Chondrocyte (in vitro differentiated cells): ENCODE results near the gene DCBLD1. TPM values are rescaled to one million over a fixed set of nuclear protein-coding genes. Genes with fewer than 3 reads are reported as not detected.

Experiments
- DNase-seq: peaks from one replicate; pipeline ENCODE4 v3.0.0; 2021; ENCODE audit warnings: mixed read lengths, low spot score
- H3K27ac Mint-ChIP-seq: one replicate; pipeline ENCODE4 v1.8.0; 2021; ENCODE audit warnings: mild to moderate bottlenecking, moderate library complexity, mixed read lengths; ENCODE audit not compliant: unreplicated experiment
- H3K27me3 Mint-ChIP-seq: 2 replicates; pipeline ENCODE4 v1.8.0; 2021; ENCODE audit warnings: low read depth, mixed read lengths
- H3K36me3 Mint-ChIP-seq: 2 replicates; pipeline ENCODE4 v1.8.0; 2021; ENCODE audit warnings: low read depth, mixed read lengths
- H3K4me1 Mint-ChIP-seq: 2 replicates; pipeline ENCODE4 v1.8.0; 2021; ENCODE audit warnings: low read depth, mild to moderate bottlenecking, mixed read lengths
- H3K4me3 Mint-ChIP-seq: one replicate; pipeline ENCODE4 v1.8.0; 2021; ENCODE audit warnings: mild to moderate bottlenecking, moderate library complexity, mixed read lengths; ENCODE audit not compliant: unreplicated experiment
- H3K9me3 Mint-ChIP-seq: 2 replicates; pipeline ENCODE4 v1.8.0; 2021; ENCODE audit warnings: low read depth, mixed read lengths
- CTCF ChIP-seq: fragments of 200-600 bp; sonication (generic); IDR thresholded peaks from 2 replicates; pipeline ENCODE4 v1.5.0; 2021; ENCODE audit warnings: antibody characterized with exemption, mild to moderate bottlenecking, moderate library complexity
- total RNA-seq: library from RNA; stranded (reverse); gene quantifications from 3 replicates; pipeline ENCODE4 v1.2.1, GENCODE V29; 2021

DCBLD1 gene
- total RNA-seq, 1 donor from 2014 or later = 39.3 TPM

- no peak for DNase-seq
- no peaks in the 10 kb centered on the region for H3K36me3 Mint-ChIP-seq
- H3K9me3 Mint-ChIP-seq = no peaks in the 10 kb centered on the region
- no peaks in the 10 kb centered on the region for H3K27me3 Mint-ChIP-seq
- no peak overlapping the region for H3K4me3 Mint-ChIP-seq
- H3K4me1 Mint-ChIP-seq = peaks cover 4% of the 10 kb centered on the region
- no peak for TF ChIP-seq CTCF
- no peak overlapping the region for H3K27ac Mint-ChIP-seq
Measured at GRCh38 chr6:117456250-117456649, 26.2 kb upstream of the DCBLD1 start.

GRCh38 chr6:117456998-117457397, 25.5 kb upstream of the DCBLD1 start:
- DNase-seq = no peak
- Mint-ChIP-seq H3K9me3 (no peaks in the 10 kb centered on the region), H3K4me3 (no peak overlapping the region), H3K27ac (no peak overlapping the region), H3K4me1 (peaks cover 4% of the 10 kb centered on the region), H3K27me3 (no peaks in the 10 kb centered on the region), H3K36me3 (no peaks in the 10 kb centered on the region)
- no peak for TF ChIP-seq CTCF

GRCh38 chr6:117459204-117459944, 23.1 kb upstream of the DCBLD1 start:
- Mint-ChIP-seq H3K27me3 (no peaks in the 10 kb centered on the region), H3K9me3 (no peaks in the 10 kb centered on the region), H3K27ac (no peak overlapping the region), H3K4me3 (no peak overlapping the region), H3K36me3 (no peaks in the 10 kb centered on the region), H3K4me1 (peaks cover 19% of the 10 kb centered on the region)
- DNase-seq = no peak
- no peak for TF ChIP-seq CTCF

GRCh38 chr6:117463762-117464665, 18.5 kb upstream of the DCBLD1 start:
- no peak for TF ChIP-seq CTCF
- Mint-ChIP-seq H3K27me3 (no peaks in the 10 kb centered on the region), H3K4me1 (peaks cover 33% of the 10 kb centered on the region), H3K27ac (peak overlapping the region; percentile 85), H3K36me3 (no peaks in the 10 kb centered on the region), H3K9me3 (no peaks in the 10 kb centered on the region), H3K4me3 (no peak overlapping the region)
- no peak for DNase-seq

- no peak for DNase-seq
- H3K27me3 Mint-ChIP-seq = no peaks in the 10 kb centered on the region
- peak overlapping the region; percentile 85 for H3K27ac Mint-ChIP-seq
- no peak for TF ChIP-seq CTCF
- peaks cover 33% of the 10 kb centered on the region for H3K4me1 Mint-ChIP-seq
- no peaks in the 10 kb centered on the region for H3K9me3 Mint-ChIP-seq
- no peaks in the 10 kb centered on the region for H3K36me3 Mint-ChIP-seq
- no peak overlapping the region for H3K4me3 Mint-ChIP-seq
Measured at GRCh38 chr6:117464700-117465099, 17.8 kb upstream of the DCBLD1 start.
